Measurements from ENCODE around the gene IL16.

- TF ChIP-seq POLR2AphosphoS5 (IDR thresholded peaks at IDR 0.05; ENCODE audit: low read depth, low read length) (no peak), TAF1 (IDR thresholded peaks at IDR 0.05; ENCODE audit: borderline replicate concordance, low read depth, low read length) (no peak), POLR2A (IDR thresholded peaks at IDR 0.05; ENCODE audit: low read depth, low read length) (no peak)
Measured at GRCh38 chr15:81327516-81327915, 130.8 kb downstream of the IL16 start.
